SKM-1 treated with dmso at 0.1 percent for 144 hours (cell line): ENCODE data around the gene TIAM2.

Experiments
- DNase-seq: peaks from one replicate; lab custom pipeline; 2025; ENCODE audit not compliant: unreplicated experiment; lab: John Stamatoyannopoulos, UW

The TIAM2 gene

GRCh38 chr6:155123520-155123919 lies 128.4 kb downstream of the TIAM2 start:
- DNase-seq, result no peak

GRCh38 chr6:155125906-155126305 lies 130.8 kb downstream of the TIAM2 start:
- no peak for DNase-seq

GRCh38 chr6:155126727-155127439 lies 131.8 kb downstream of the TIAM2 start:
- DNase-seq, result no peak

GRCh38 chr6:155128977-155129376 lies 133.9 kb downstream of the TIAM2 start:
- no peak for DNase-seq

GRCh38 chr6:155129744-155130143 lies 134.6 kb downstream of the TIAM2 start:
- DNase-seq, result no peak

GRCh38 chr6:155130161-155130853 lies 135.2 kb downstream of the TIAM2 start:
- no peak for DNase-seq

GRCh38 chr6:155132617-155133016 lies 137.5 kb downstream of the TIAM2 start:
- DNase-seq, result no peak

- no peak for DNase-seq
These were observed 145.9 kb downstream of the TIAM2 start for GRCh38 chr6:155141002-155141401.

- DNase-seq, result no peak
These were observed 146.4 kb downstream of the TIAM2 start for GRCh38 chr6:155141512-155141911.

GRCh38 chr6:155142168-155143028 lies 147.3 kb downstream of the TIAM2 start:
- DNase-seq, result no peak

- no peak for DNase-seq
These were observed 148.0 kb downstream of the TIAM2 start for GRCh38 chr6:155143029-155143577.

- no peak for DNase-seq
These were observed 148.5 kb downstream of the TIAM2 start for GRCh38 chr6:155143578-155144106.

GRCh38 chr6:155146205-155146604 lies 151.1 kb downstream of the TIAM2 start:
- DNase-seq, result no peak

GRCh38 chr6:155147958-155148663 lies 153.0 kb downstream of the TIAM2 start:
- no peak for DNase-seq

- no peak for DNase-seq
These were observed 156.0 kb downstream of the TIAM2 start for GRCh38 chr6:155150967-155151671.

GRCh38 chr6:155152211-155153076 lies 157.3 kb downstream of the TIAM2 start:
- no peak for DNase-seq

GRCh38 chr6:155154158-155154830 lies 159.2 kb downstream of the TIAM2 start:
- peak; percentile 70 for DNase-seq

GRCh38 chr6:155155787-155156447 lies 160.8 kb downstream of the TIAM2 start:
- DNase-seq, result no peak
